Endodermal cell (in vitro differentiated cells): Measurements from ENCODE around the gene PPP1R14B. TPM values are rescaled to one million over a fixed set of nuclear protein-coding genes. Genes with fewer than 3 reads are reported as not detected.

Experiments used
- DNase-seq: peaks from one replicate; pipeline ENCODE4 v3.0.0-alpha.2; 2017
- H3K27ac ChIP-seq: 2 replicates; pipeline ENCODE4 v1.5.1; 2013; ENCODE audit warnings: mild to moderate bottlenecking, low read depth, low read length, moderate library complexity
- H3K27me3 ChIP-seq: 2 replicates; pipeline ENCODE4 v1.6.1; 2013; ENCODE audit warnings: mild to moderate bottlenecking, low read length, moderate library complexity; ENCODE audit not compliant: insufficient read depth, control insufficient read depth, poor library complexity, severe bottlenecking
- H3K36me3 ChIP-seq: 2 replicates; pipeline ENCODE4 v1.7.0; 2013; ENCODE audit warnings: mild to moderate bottlenecking, low read length, moderate library complexity; ENCODE audit not compliant: control insufficient read depth, insufficient read depth
- H3K4me1 ChIP-seq: one replicate; pipeline ENCODE4 v1.7.0; 2013; ENCODE audit warnings: low read length; ENCODE audit not compliant: control insufficient read depth, insufficient read depth
- H3K4me3 ChIP-seq: 2 replicates; pipeline ENCODE4 v1.5.1; 2013; ENCODE audit warnings: mild to moderate bottlenecking, low read length, moderate library complexity
- H3K9ac ChIP-seq: 2 replicates; pipeline ENCODE4 v1.6.1; 2013; ENCODE audit warnings: mild to moderate bottlenecking, low read length, moderate library complexity; ENCODE audit not compliant: poor library complexity, severe bottlenecking; ENCODE audit errors: extremely low read depth
- H3K9me3 ChIP-seq: 2 replicates; pipeline ENCODE4 v1.6.1; 2013; ENCODE audit warnings: mild to moderate bottlenecking, low read length, moderate library complexity; ENCODE audit not compliant: control insufficient read depth
- H3K27ac Mint-ChIP-seq: 2 replicates; pipeline ENCODE4 v1.8.0; 2020; ENCODE audit warnings: mixed read lengths
- H3K27me3 Mint-ChIP-seq: 2 replicates; pipeline ENCODE4 v1.8.0; 2021; ENCODE audit warnings: mild to moderate bottlenecking, mixed read lengths; ENCODE audit not compliant: insufficient read depth
- H3K36me3 Mint-ChIP-seq: 2 replicates; pipeline ENCODE4 v1.8.0; 2020; ENCODE audit warnings: low read depth, mixed read lengths
- H3K4me1 Mint-ChIP-seq: 2 replicates; pipeline ENCODE4 v1.8.0; 2020; ENCODE audit warnings: mixed read lengths
- H3K4me3 Mint-ChIP-seq: 2 replicates; pipeline ENCODE4 v1.8.0; 2020; ENCODE audit warnings: mild to moderate bottlenecking, moderate library complexity, mixed read lengths
- H3K9me3 Mint-ChIP-seq: 2 replicates; pipeline ENCODE4 v1.8.0; 2020; ENCODE audit warnings: mild to moderate bottlenecking, mixed read lengths
- CTCF ChIP-seq: fragments of 200-600 bp; sonication (generic); conservative IDR thresholded peaks from 2 replicates; pipeline ENCODE4 v1.5.0; 2021; ENCODE audit warnings: antibody characterized with exemption, mild to moderate bottlenecking
- WGBS, 2 experiments: methylation state at CpG; one replicate each; pipeline versions ENCODE4 v1.1.5 to v1.1.7; 2013; ENCODE audit warnings: missing lambda C conversion rate in 2 of 2, mixed read lengths in 1 of 2; ENCODE audit not compliant: insufficient coverage in 1 of 2, insufficient read length in 1 of 2; 5-methylcytosine and 5-hydroxymethylcytosine counted together
- total RNA-seq, 2 donors: library from RNA; stranded (reverse); fragmentation: NEBNext Ultra II Directional in 1 of 2; extraction: Animal tissue kit (Norgen Biotek cat#: 25700) in 1 of 2; gene quantifications; 2 replicates in 1 of 2; 3 replicates in 1 of 2; pipeline ENCODE4 v1.2.1, GENCODE V29; 2021

PPP1R14B gene
- total RNA-seq, 2 donors from 2014 or later = 228 to 265 TPM

DNA sequence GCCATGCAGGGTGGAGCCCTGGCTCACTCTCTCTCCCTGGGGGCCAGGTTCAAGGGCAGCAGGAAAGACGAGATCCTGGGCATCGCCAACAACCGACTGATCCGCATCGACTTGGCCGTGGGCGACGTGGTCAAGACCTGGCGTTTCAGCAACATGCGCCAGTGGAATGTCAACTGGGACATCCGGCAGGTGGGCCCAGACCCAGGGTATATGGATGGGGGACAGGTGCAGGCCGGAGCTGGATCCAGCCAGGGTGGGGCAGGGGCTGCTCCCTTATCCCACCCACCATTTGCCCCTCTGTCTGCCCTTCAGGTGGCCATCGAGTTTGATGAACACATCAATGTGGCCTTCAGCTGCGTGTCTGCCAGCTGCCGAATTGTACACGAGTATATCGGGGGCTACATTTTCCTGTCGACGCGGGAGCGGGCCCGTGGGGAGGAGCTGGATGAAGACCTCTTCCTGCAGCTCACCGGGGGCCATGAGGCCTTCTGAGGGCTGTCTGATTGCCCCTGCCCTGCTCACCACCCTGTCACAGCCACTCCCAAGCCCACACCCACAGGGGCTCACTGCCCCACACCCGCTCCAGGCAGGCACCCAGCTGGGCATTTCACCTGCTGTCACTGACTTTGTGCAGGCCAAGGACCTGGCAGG, 23.6 kb downstream of the PPP1R14B start:
- Histone ChIP-seq H3K4me1 (peaks cover 4% of the 10 kb centered on the region), H3K36me3 (peaks cover 5% of the 10 kb centered on the region), H3K27me3 (no peaks in the 10 kb centered on the region), H3K4me3 (no peak overlapping the region), H3K9me3 (no peaks in the 10 kb centered on the region), H3K9ac (no peak overlapping the region), H3K27ac (no peak overlapping the region)
- no peak for TF ChIP-seq CTCF
- 97% methylated on average over 13 to 24 of the region's 24 CpGs for WGBS, 2 experiments
- peaks cover 1% of the 10 kb centered on the region for H3K36me3 Mint-ChIP-seq
- H3K27ac Mint-ChIP-seq = no peak overlapping the region
- H3K4me3 Mint-ChIP-seq = no peak overlapping the region
- H3K27me3 Mint-ChIP-seq = no peaks in the 10 kb centered on the region
- no peaks in the 10 kb centered on the region for H3K9me3 Mint-ChIP-seq
- DNase-seq = no peak
- peaks cover 10% of the 10 kb centered on the region for H3K4me1 Mint-ChIP-seq

DNA sequence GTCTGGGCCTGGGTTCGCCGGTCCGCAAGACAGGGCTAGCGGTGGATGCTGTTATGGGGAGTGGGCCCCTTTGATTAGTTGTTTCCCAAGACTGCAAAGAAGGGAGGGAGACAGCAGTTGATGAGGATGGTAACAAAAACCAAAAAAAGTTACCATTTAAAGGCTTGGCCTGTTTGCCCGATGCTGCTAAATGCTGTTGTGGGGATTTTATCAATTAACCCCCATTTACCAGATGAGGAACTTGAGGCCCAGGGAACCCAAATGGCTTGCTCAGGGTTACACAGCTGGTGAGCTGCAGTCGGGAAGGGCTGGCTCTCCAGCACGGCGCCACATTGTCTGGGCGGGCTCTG, 24.1 kb downstream of the PPP1R14B start:
- H3K9me3 Mint-ChIP-seq = no peaks in the 10 kb centered on the region
- no peak overlapping the region for H3K4me3 ChIP-seq
- H3K36me3 Mint-ChIP-seq = peaks cover 3% of the 10 kb centered on the region
- H3K9me3 ChIP-seq = no peaks in the 10 kb centered on the region
- H3K4me3 Mint-ChIP-seq = no peak overlapping the region
- no peak for TF ChIP-seq CTCF
- H3K27me3 ChIP-seq = no peaks in the 10 kb centered on the region
- peaks cover 5% of the 10 kb centered on the region for H3K36me3 ChIP-seq
- H3K4me1 Mint-ChIP-seq = peaks cover 10% of the 10 kb centered on the region
- H3K9ac ChIP-seq = no peak overlapping the region
- no peaks in the 10 kb centered on the region for H3K27me3 Mint-ChIP-seq
- no peak for DNase-seq
- no peak overlapping the region for H3K27ac Mint-ChIP-seq
- 89% methylated on average over 9 of the region's 9 CpGs for WGBS, 2 experiments
- H3K4me1 ChIP-seq = peaks cover 4% of the 10 kb centered on the region
- H3K27ac ChIP-seq = no peak overlapping the region

- Mint-ChIP-seq H3K4me3 (no peak overlapping the region), H3K27ac (no peak overlapping the region), H3K36me3 (peaks cover 9% of the 10 kb centered on the region), H3K9me3 (no peaks in the 10 kb centered on the region), H3K4me1 (peaks cover 5% of the 10 kb centered on the region), H3K27me3 (no peaks in the 10 kb centered on the region)
- no peaks in the 10 kb centered on the region for H3K27me3 ChIP-seq
- no peak overlapping the region for H3K9ac ChIP-seq
- H3K36me3 ChIP-seq = peaks cover 5% of the 10 kb centered on the region
- no peak for DNase-seq
- TF ChIP-seq CTCF = no peak
- H3K9me3 ChIP-seq = no peaks in the 10 kb centered on the region
- H3K4me1 ChIP-seq = no peaks in the 10 kb centered on the region
- H3K4me3 ChIP-seq = no peak overlapping the region
- WGBS, 2 experiments = 94 to 100% methylated on average over 12 to 14 of the region's 14 CpGs
- no peak overlapping the region for H3K27ac ChIP-seq
These were observed 25.9 kb downstream of the PPP1R14B start for GRCh38 chr11:64220798-64221197.
